Activated T-helper 2 cell treated with anti-CD3 and anti-CD28 coated beads, Interferon-gamma antibody, Interleukin-2, Interleukin-4, amounts not matched to agents 10 μg/mL and 5 μg/mL and 100 μg/mL, durations not matched to agents 14 hours and 24 hours and 36 hours (primary cell): ENCODE measurements around the gene GRK1. TPM values are rescaled to one million over a fixed set of nuclear protein-coding genes. Genes with fewer than 3 reads are reported as not detected.
"Not testable (repeated sequence)": the region's sequence is repeated elsewhere in the genome, so short reads cannot be mapped to it uniquely, and the experiment has no call there.

Experiments used
- DNase-seq: peaks from one replicate; pipeline ENCODE4 v3.0.0; 2021; ENCODE audit warnings: low spot score
- H3K27ac Mint-ChIP-seq: one replicate; pipeline ENCODE4 v1.8.0; 2021; ENCODE audit warnings: mixed read lengths
- H3K27me3 Mint-ChIP-seq: one replicate; pipeline ENCODE4 v1.8.0; 2021; ENCODE audit warnings: low read depth, mixed read lengths
- H3K36me3 Mint-ChIP-seq: one replicate; pipeline ENCODE4 v1.8.0; 2021; ENCODE audit warnings: low read depth, mixed read lengths
- H3K4me1 Mint-ChIP-seq: one replicate; pipeline ENCODE4 v1.8.0; 2021; ENCODE audit warnings: low read depth, mixed read lengths
- H3K4me3 Mint-ChIP-seq: one replicate; pipeline ENCODE4 v1.8.0; 2021; ENCODE audit warnings: low read depth, mild to moderate bottlenecking, moderate library complexity, mixed read lengths
- H3K9me3 Mint-ChIP-seq: one replicate; pipeline ENCODE4 v1.8.0; 2021; ENCODE audit warnings: mixed read lengths
- intact Hi-C: fragments of 100-400 bp; cut with micrococcal nuclease; formaldehyde crosslinking; loops from one replicate; pipeline ENCODE4 v1.15.1; 2023
- total RNA-seq: library from RNA; stranded (reverse); gene quantifications from 2 replicates; pipeline ENCODE4 v1.2.3, GENCODE V29; 2022

GRK1 gene
- 0.09 and 0.11 TPM in 2 replicates for total RNA-seq

DNA sequence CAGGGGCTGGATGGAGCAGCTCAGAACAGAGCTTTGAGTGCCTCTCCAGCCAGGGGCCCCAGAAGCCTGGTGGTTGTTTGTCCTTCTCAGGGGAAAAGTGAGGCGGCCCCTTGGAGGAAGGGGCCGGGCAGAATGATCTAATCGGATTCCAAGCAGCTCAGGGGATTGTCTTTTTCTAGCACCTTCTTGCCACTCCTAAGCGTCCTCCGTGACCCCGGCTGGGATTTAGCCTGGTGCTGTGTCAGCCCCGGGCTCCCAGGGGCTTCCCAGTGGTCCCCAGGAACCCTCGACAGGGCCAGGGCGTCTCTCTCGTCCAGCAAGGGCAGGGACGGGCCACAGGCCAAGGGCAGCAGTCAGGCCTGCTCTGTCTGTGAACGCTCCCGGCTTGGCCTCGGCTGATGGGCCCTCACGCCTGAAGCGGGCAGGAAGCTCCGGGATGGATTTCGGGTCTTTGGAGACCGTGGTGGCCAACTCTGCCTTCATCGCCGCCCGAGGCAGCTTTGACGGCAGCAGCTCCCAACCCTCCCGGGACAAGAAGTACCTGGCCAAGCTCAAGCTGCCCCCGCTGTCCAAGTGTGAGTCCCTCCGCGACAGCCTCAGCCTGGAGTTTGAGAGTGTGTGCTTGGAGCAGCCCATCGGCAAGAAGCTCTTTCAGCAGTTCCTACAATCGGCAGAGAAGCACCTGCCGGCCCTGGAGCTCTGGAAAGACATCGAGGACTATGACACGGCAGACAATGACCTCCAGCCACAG lies at the start of gene GRK1:
TSS of gene GRK1 (plus strand) at position 269 of the 751 bp plus-strand sequence. CDS start at position 437, 168 bp downstream.
- Mint-ChIP-seq H3K4me1 (no peaks in the 10 kb centered on the region), H3K27ac (no peak within 1 kb of the TSS), H3K4me3 (no peak within 1 kb of the TSS), H3K9me3 (peaks cover 1% of the 10 kb centered on the region), H3K36me3 (no peaks in the 10 kb centered on the region), H3K27me3 (no peaks in the 10 kb centered on the region)
- intact Hi-C loops: no loop called here
- no peak for DNase-seq

DNA sequence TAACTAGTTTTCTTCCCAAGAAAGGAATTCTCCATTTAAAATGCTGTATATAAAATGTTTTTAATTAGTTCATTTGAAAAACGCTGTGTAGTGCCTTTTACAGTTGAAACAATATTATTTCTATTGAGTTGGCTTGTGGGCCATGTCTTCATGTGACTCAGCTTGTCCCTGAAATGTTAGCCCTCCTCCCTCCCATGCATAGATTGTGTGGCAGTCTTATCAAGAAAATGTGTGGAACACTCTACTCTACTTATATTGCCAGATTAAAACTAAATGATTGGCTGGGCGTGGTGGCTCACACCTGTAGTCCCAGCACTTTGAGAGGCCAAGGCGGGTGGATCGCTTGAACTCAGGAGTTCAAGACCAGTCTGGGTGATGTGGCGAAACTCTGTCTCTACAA lies 49.1 kb upstream of the GRK1 start:
- Mint-ChIP-seq H3K36me3 (peaks cover 15% of the 10 kb centered on the region), H3K27ac (no peak overlapping the region), H3K4me1 (no peaks in the 10 kb centered on the region), H3K9me3 (no peaks in the 10 kb centered on the region), H3K4me3 (no peak overlapping the region), H3K27me3 (no peaks in the 10 kb centered on the region)
- intact Hi-C loops: no loop called here
- no peak for DNase-seq

DNA sequence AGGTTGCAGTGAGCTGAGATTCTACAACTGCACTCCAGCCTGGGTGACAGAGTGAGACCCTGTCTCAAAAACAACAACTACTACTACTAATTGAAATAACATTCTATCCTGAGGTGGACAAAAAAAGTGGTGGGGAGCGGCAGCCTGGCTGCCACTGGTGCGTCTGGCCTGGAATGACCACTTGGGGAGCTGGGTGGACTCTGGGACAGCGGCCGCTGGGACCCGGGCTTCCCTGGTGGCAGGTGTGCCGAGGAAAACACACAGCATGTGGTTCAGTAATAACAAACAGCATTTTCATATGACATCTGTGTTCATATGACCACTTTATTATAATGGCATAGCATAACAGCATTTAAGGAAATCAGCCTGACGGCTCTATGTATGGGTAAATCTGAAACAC lies 48.6 kb upstream of the GRK1 start:
- no peaks in the 10 kb centered on the region for H3K4me1 Mint-ChIP-seq
- intact Hi-C loops: no loop called here
- peaks cover 18% of the 10 kb centered on the region for H3K36me3 Mint-ChIP-seq
- no peaks in the 10 kb centered on the region for H3K27me3 Mint-ChIP-seq
- no peaks in the 10 kb centered on the region for H3K9me3 Mint-ChIP-seq
- no peak for DNase-seq
- H3K27ac Mint-ChIP-seq: no peak overlapping the region
- H3K4me3 Mint-ChIP-seq: no peak overlapping the region

DNA sequence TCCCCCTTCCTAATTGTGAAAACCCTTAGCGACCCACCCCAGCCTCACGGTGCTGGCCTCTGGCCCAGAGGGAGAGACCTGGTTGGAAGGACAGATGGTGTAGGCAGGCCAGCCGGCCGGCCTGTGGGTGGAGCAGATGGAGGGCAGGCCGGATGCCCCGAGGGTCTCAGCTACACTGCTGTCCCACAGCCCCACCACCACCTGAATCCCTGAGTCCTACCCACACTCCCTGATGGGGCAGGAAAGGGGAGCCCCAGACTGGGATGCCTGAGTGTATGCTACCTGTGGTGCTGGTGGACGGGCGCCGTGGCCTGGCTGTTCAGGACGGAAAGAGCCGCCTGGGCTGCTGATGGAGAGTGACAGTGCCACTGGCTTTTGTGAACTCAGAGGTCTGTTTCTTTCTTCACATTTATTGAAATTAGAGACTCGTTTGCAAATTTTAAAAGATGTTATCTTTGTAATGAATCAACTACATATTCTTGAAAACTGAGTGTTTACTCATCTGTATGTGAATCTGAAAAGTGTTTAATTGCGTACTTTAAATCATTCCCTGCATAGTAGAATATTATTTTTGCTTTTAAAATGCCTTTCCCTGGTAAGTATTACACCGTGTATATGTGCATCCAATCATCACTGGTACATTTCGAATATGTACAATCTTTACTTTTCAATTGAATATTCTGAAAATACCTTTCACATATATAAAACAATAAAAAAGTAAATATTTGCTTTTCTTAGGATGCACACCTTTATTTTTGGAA lies 46.8 kb upstream of the GRK1 start:
- no peak overlapping the region for H3K4me3 Mint-ChIP-seq
- no peaks in the 10 kb centered on the region for H3K27me3 Mint-ChIP-seq
- H3K9me3 Mint-ChIP-seq: no peaks in the 10 kb centered on the region
- no peak overlapping the region for H3K27ac Mint-ChIP-seq
- DNase-seq: no peak
- peaks cover 36% of the 10 kb centered on the region for H3K36me3 Mint-ChIP-seq
- intact Hi-C loops: no loop called here
- no peaks in the 10 kb centered on the region for H3K4me1 Mint-ChIP-seq

DNA sequence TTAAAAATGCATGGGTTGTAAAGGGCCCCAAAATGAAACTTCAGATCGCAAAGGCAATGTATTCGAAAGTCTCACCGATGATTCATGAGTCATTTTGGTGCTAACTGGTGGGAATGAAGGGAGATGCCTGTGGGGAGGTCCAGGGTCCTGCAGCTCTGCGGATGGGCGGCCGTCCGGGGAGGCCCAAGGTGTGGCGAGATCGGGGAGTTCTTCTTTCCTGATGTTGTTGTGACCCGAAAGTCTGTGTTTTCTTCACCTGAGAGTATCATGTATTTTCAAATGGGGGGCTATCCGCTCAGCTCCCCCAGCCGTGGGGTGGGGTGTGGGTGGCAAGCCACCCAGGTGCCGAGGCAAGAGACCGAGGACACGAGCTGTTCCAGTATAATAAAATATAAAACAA lies 46.0 kb upstream of the GRK1 start:
- Mint-ChIP-seq H3K4me3 (no peak overlapping the region), H3K4me1 (no peaks in the 10 kb centered on the region), H3K36me3 (peaks cover 43% of the 10 kb centered on the region), H3K27me3 (no peaks in the 10 kb centered on the region), H3K27ac (no peak overlapping the region), H3K9me3 (no peaks in the 10 kb centered on the region)
- no peak for DNase-seq
- intact Hi-C loops: no loop called here

DNA sequence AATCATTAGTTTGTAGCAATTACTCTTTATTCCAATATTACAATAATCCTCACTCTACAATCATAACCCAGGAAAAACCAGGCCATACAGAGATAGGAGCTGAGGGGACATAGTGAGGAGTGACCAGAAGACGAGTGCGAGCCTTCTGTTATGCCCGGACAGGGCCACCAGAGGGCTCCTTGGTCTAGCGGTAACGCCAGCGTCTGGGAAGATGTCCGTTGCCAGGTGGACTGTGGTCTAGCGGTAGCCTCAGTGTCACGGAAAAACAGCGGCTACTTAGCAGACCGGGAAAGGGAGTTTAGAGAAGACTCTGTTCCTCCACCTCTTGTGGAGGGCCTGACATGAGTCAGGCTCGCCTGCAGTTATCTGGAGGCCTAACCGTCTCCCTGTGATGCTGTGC lies 45.5 kb upstream of the GRK1 start:
- H3K9me3 Mint-ChIP-seq, intact Hi-C loops, H3K4me3 Mint-ChIP-seq, H3K27me3 Mint-ChIP-seq, H3K27ac Mint-ChIP-seq, H3K4me1 Mint-ChIP-seq, DNase-seq: not testable (repeated sequence)
- peaks cover 47% of the 10 kb centered on the region for H3K36me3 Mint-ChIP-seq

DNA sequence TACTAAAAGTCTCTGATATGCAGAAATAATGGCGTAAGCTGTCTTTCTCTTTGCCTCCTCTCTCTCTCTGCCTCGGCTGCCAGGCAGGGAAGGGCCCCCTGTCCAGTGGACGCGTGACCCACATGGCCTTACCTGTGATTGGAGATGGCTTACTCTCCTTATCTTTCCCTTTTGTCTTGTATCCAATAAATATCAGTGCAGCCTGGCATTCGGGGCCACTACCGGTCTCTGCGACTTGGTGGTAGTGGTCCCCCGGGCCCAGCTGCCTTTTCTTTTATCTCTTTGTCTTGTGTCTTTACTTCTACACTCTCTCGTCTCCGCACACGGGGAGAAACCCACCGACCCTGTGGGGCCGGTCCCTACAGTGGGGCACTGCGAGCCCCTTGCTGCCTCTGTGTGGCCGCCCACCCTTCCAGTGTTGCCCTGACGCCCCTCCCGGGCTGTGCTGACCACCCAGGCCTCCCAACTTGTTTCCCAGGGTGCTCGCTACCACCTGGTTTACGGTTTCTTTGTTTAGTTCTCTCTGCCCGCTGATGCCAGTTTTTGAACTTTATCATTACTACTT lies 45.0 kb upstream of the GRK1 start:
- DNase-seq, H3K27me3 Mint-ChIP-seq, H3K9me3 Mint-ChIP-seq, H3K27ac Mint-ChIP-seq, intact Hi-C loops, H3K4me3 Mint-ChIP-seq, H3K4me1 Mint-ChIP-seq: not testable (repeated sequence)
- H3K36me3 Mint-ChIP-seq: peaks cover 53% of the 10 kb centered on the region

DNA sequence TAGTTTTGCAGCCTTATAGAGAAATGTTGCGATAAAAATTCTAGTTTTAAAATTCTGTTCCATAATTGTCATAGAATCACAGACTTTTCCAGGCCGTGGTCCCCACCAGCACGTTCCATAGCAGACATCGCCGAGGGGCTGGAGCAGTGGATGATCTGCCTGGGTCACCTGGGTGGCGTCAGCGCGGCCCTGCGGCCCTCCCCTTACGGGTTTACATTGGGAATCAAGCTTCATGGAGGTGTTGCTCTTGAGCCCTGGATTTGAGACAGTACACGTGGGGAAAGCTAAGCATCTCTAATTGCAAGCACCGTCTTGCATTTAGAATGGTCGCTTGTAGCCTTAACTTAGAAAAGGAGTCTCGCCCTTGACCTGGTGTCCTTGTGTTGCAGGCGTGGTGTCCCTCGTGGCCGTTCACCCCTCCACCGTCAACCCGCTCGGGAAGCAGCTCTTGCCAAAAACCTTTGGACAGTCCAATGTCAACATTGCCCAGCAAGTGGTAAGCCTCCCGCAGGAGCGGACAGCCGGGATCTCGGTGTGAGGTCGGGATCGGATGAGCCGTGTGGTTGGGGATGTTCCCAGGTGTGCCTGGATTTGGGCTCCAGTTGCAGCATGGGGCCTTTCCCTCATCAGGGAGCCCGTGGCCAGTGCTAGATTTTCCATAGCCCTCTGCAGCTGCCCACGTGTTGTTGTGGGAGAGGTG lies 44.1 kb upstream of the GRK1 start:
- peaks cover 52% of the 10 kb centered on the region for H3K36me3 Mint-ChIP-seq
- no peaks in the 10 kb centered on the region for H3K4me1 Mint-ChIP-seq
- H3K9me3 Mint-ChIP-seq: no peaks in the 10 kb centered on the region
- H3K27me3 Mint-ChIP-seq: no peaks in the 10 kb centered on the region
- intact Hi-C loops: no loop called here
- H3K4me3 Mint-ChIP-seq: no peak overlapping the region
- H3K27ac Mint-ChIP-seq: no peak overlapping the region
- DNase-seq: no peak

DNA sequence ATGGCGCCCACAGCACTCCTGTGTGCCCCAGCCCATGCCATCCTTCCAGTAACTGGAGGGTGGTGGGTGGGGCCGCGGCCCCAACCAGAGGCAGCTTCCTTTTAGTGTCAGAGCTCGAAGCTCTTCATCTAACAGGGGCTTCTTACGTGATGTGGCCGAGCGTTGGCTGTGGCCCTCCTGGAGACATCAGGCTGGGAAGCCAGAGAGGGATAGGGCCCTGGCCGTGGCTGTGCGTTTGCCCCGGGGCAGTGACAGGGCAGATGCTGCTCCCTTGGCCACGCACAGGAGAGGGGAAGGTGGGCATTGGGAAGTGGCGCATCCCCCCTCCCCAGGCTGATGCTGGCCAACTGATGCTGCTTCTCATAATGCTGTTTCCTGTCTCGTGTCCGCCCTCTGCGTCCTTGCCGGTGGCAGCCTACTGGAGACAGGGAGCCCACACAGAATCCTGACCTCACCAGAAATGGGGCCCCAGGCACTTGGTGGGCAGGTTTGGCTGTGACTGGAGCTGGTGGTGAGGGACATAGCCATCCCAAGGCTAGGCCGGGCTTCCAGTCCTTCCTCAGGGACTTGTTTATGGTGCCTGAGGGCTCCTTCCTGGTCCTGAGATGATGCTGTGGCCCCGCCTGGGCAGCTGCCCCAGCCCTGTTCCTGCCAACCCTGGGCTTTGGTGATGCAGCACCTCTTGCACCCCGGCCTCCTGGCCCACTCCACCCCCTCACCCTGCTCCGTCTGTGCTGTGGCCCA lies 43.4 kb upstream of the GRK1 start:
- Mint-ChIP-seq H3K27me3 (no peaks in the 10 kb centered on the region), H3K36me3 (peaks cover 48% of the 10 kb centered on the region), H3K4me3 (no peak overlapping the region), H3K4me1 (no peaks in the 10 kb centered on the region), H3K9me3 (no peaks in the 10 kb centered on the region), H3K27ac (no peak overlapping the region)
- no peak for DNase-seq
- intact Hi-C loops: no loop called here

DNA sequence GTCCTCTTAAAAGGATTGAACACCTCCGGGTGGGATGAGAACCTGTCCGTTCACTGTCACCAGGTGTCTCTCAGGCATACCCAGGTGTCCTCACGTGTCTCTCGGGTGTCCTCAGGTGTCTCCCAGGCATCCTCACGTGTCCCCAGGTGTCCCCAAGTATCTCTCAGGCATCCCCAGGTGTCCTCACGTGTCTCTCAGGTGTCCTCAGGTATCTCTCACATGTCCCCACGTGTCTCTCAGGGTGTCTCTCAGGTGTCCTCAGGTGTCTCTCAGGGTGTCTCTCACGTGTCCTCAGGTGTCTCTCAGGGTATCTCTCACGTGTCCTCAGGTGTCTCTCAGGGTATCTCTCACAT lies 42.8 kb upstream of the GRK1 start:
- H3K27ac Mint-ChIP-seq: no peak overlapping the region
- H3K27me3 Mint-ChIP-seq: no peaks in the 10 kb centered on the region
- no peaks in the 10 kb centered on the region for H3K9me3 Mint-ChIP-seq
- peaks cover 51% of the 10 kb centered on the region for H3K36me3 Mint-ChIP-seq
- H3K4me1 Mint-ChIP-seq: no peaks in the 10 kb centered on the region
- intact Hi-C loops: no loop called here
- H3K4me3 Mint-ChIP-seq: no peak overlapping the region
- DNase-seq: no peak

DNA sequence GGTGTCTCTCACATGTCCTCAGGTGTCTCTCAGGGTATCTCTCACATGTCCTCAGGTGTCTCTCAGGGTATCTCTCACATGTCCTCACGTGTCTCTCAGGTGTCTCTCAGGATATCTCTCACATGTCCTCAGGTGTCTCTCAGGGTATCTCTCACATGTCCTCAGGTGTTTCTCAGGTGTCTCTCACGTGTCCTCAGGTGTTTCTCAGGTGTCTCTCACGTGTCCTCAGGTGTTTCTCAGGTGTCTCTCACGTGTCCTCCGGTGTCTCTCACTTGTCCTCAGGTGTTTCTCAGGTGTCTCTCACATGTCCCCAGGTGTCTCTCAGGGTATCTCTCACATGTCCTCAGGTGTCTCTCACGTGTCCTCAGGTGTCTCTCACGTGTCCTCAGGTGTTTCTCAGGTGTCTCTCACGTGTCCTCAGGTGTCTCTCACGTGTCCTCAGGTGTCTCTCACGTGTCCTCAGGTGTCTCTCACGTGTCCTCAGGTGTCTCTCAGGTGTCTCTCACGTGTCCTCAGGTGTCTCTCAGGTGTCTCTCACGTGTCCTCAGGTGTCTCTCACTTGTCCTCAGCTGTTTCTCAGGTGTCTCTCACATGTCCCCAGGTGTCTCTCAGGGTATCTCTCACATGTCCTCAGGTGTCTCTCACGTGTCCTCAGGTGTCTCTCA lies 42.2 kb upstream of the GRK1 start:
- H3K9me3 Mint-ChIP-seq, DNase-seq, H3K27me3 Mint-ChIP-seq, H3K4me1 Mint-ChIP-seq, H3K4me3 Mint-ChIP-seq, intact Hi-C loops, H3K27ac Mint-ChIP-seq: not testable (repeated sequence)
- peaks cover 55% of the 10 kb centered on the region for H3K36me3 Mint-ChIP-seq
